ENCODE measurements around the gene RFTN1.

The RFTN1 gene

GRCh38 chr3:16485395-16485992 is 28.0 kb downstream of the RFTN1 start:
- no peak for FAIRE-seq

GRCh38 chr3:16484984-16485383 is 28.5 kb downstream of the RFTN1 start:
- FAIRE-seq = no peak

GRCh38 chr3:16484216-16484615 is 29.3 kb downstream of the RFTN1 start:
- no peak for FAIRE-seq

GRCh38 chr3:16482770-16483531 is 30.5 kb downstream of the RFTN1 start:
- FAIRE-seq = no peak

DNA sequence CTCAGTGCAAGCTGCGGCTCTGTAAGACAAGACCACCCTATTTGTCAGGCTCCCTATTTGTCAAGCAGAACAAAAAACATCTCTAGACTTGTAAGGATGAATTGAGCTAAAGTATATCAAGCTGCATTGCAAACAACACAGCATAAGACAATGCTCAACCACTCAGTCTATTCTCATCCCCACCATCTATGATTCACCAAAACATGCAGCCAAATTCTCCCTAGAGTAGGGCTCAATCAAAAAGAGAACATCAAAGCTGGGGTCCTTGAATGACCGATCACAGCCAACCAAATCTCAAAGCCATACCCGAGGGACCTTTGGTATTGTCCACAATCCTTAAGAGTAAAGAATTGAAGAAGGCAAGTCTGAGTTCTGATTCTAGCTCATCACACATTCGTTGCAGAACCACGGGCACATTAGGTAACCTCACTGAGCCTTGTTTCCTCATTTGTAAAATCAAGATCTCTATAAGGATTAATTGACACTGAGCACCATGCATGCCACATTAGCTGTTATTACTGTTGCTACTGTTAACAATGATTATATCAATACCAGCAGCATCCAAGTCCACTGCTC is 31.2 kb downstream of the RFTN1 start:
- no peak for FAIRE-seq

GRCh38 chr3:16481546-16481897 is 32.0 kb downstream of the RFTN1 start:
- no peak for FAIRE-seq

DNA sequence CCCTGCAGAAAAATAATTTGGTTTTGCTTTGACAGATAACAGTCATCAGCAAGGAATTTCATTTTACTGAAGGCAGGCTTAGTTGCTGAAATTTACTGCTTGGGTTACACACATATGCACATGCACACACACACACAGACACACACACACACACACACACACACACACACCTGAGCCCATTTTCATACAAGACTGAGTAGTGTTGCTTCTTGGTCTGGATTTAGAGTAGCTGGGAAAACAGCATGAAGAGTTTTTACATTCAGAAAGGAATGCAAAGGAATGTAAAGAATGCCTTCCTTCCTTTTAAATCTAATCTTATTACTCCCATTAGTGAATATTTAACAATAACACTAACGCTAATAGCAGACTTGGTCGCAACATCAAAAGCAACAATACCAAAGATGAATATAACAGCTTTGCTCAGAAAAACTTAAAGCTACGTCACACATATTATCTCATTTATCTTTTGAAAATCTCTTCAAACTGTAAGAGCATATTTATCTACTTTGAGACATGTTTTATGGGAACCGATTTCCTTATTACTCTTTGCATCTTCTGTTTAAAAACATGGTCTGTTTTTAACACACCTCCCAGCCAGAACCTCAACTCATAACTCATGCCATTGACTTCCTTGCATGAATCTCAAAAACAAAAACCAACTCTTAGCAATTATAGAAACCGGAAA is 32.5 kb downstream of the RFTN1 start:
- no peak for FAIRE-seq

GRCh38 chr3:16478516-16478915 is 35.0 kb downstream of the RFTN1 start:
- no peak for FAIRE-seq

DNA sequence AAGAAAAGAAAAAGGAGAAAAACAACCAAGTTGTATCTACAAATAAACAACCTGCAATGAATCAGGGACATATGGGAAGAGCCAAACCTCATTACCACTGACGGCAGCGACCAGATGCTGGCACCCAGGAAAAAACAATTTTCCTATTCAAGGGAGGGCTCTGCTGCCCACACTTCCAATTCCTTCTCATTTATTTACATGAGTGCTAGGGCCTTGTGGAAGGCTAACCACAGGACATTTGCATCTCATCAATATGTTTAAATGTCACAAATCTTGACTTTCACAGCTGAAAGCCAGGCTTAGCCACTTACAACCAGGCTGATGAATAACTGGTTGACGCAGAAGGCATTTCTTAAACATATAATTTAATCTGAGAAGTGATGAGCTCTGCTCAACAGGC is 36.0 kb downstream of the RFTN1 start:
- no peak for FAIRE-seq

- FAIRE-seq = no peak
Measured at GRCh38 chr3:16477056-16477455, 36.4 kb downstream of the RFTN1 start.

DNA sequence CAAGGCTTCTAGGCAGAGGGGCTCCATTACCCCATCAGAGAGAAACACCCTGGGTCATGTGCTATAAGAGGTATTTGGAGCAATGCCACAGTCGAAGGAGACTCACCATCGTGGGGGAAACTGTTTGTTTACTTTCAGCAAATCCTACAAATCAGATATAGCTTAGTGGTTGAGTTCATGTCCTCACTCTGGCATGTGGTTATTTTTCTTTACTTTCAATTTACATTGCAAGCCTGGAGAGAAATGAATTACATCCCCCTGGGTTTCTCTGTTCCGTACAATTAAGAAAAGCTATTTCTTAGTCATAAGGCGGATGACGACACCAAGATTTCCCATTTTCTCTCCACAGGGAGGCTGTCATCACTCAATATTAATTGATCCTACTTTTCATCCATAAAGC is 36.9 kb downstream of the RFTN1 start:
- no peak for FAIRE-seq

- FAIRE-seq = no peak
Measured at GRCh38 chr3:16475766-16476165, 37.7 kb downstream of the RFTN1 start.

DNA sequence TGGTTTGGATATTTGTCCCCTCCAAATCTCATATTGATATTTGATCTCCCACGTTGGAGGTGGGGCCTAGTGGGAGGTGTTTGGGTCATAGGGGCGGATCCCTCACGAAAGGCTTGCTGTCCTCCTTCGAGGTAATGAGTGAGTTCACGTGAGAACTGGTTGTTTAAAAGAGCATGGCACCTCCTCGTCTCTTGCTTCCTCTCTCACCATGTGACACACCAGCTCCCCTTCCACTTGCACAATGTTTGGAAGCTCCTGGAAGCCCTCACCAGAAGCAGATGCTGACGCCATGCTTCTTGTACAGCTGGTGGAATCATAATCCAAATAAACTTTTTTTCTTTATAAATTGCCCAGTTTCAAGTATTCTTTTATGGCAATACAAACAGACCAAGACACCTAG is 38.6 kb downstream of the RFTN1 start:
- FAIRE-seq = no peak

DNA sequence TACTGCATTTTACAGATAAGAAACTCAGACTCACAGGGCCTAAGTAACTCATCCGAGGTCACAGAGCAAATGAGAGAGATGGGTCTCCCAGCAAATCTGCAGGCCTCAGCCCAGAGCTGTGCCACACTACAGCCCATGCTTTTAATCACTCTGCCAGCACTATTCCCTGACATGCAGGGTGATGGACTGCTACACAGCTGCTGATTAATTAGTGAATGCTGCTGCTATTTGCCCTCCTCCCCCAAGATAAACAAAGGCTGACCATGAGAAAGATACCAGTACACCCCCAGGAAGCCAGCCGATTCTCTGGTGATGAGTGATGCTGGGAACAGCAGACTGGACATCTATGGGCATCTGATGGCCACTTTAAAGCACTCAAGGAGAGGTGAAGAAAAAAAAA is 39.3 kb downstream of the RFTN1 start:
- no peak for FAIRE-seq

GRCh38 chr3:16472593-16472992 is 40.9 kb downstream of the RFTN1 start:
- FAIRE-seq = no peak

DNA sequence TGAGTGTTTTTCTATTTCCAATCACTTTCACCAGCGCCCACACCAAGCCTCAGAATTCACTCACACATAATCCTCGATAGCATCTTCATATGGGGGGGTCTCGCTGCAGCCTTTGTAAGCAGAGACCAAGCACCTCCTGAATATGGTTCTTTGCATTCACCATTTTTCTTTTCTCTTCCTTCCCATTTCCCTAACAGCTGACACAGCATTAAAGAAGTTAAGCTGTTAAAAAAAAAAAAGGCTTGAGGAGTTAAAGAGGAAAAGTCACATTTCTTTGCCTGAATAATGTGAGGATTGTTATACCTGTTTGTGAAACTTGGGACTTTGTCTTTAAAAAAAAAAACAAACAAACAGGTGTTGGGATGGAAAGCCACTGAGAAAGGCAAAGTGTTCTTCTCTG is 41.6 kb downstream of the RFTN1 start:
- FAIRE-seq = no peak

- FAIRE-seq = no peak
Measured at GRCh38 chr3:16470590-16470989, 42.9 kb downstream of the RFTN1 start.

DNA sequence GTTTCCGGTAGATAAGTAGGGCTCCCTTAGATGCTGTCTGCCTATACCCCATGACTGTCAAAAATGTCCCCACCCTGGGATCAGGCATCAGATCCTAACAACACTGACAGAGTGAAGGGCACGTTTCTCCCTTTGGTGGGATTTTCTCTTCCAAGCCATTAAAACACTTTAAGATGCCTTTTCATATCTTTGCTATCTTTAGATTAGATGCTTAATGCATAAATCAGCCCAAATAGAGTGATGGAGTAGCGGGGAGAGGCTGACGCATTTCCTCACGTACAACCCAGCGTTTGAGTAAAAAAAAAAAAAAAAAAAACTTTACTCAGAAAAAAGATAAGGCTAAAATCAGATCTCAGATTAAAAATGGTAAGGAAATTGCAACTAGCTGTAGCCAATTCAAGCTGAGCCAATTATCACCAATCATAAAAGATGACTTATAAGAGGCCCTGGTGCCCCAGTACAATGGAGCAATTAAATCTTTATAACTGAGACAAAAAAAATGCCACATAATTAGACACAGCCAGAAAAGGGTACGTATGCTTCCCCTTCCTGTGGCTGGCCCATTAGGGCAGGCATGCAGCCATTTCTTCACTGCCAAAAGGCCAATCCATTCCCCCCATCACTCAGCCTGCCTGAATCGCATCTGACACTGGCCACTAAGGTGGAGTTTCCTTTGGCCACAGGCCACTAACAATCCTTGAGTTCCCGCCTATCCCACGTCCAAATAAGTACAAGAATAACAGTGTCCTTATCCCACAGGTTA is 45.0 kb downstream of the RFTN1 start:
- no peak for FAIRE-seq

DNA sequence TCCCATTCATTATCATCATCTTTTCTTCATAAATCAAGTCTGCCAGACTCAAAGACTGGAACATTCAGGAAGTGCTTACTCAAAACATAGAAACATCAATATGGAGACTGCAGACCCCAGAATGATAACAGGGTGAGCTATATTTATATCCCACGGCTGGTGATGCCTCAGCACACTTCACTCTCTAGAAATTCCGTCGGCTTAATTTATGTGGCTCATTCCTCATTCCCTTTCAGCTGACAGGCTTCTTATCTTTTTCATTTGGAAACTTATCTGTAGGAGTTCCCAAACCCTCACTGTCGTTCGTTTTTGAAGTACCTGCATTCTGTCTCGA is 45.5 kb downstream of the RFTN1 start:
- no peak for FAIRE-seq

GRCh38 chr3:16467393-16467792 is 46.1 kb downstream of the RFTN1 start:
- no peak for FAIRE-seq

DNA sequence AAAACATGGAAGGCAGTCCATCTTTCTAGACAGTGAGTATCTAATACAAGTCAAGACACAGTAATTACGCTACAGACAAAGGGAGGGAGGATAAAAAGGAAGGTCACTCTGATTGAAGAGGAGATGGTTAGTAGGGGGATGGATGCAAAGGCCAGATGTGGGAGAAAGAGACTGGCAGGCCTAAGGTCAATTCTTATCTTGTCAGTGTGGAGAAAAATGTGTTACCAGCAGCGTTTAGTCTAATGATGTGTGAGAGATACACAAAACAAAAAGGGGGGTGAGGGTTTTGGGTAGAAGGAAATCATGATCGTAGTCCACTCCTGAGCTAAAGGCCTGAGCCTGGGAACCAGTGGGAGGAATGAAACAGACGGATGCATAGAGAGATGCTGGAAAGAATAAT is 46.7 kb downstream of the RFTN1 start:
- FAIRE-seq = no peak

DNA sequence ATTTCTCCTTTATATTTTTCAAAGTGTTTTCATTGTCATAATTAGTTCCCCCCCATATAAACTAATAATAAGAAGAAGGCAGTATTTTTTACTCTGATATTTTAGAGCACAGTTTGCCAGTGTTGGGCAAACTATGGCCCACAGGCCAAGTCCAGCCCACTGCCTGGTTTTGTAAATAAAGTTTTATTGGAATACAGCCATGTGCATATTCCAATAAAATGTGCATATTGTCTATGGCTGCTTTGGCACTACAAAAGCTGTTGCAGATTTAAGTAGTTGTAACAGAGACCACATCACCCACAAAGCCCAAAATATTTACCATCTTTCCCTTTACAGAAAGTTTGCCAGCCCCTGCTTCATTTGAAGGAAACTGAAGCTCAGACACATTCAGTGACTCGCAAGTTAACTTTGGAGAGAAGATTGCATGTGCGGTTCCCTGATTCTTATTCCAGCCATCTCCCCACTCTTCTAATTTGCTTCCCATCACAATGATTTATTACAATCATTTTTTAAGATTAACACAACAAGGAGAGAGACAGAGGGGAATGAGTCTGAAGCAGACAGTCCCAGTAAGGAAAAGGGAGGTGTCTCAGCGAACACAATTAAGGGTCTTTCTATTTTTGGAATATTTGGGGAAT is 48.9 kb downstream of the RFTN1 start:
- no peak for FAIRE-seq

- FAIRE-seq = no peak
Measured at GRCh38 chr3:16463914-16464313, 49.6 kb downstream of the RFTN1 start.
